ENCODE results near the gene MORC1. TPM values are rescaled to one million over a fixed set of nuclear protein-coding genes. Genes with fewer than 3 reads are reported as not detected.

MORC1 gene
- total RNA-seq, 1 donor = not detected

DNA sequence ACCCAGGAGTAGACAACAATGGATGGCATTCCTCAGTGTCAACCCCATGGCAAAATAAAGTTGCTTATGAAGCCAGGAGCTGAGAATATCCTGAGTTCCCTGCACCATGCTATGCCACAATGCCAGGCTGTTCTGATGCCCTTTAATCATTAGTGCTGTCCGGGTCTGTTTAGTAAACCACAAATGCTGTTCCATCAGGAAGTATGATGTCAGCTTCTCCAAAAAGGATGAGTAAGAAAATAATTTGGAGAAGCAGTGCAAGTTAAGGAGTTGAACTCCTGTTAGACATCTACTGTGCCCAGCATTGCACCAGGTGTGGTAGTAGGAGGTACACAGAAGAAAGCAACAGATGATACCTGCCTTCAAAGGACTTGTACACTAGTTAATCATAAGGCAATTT lies 96.4 kb downstream of the MORC1 start:
- TF ChIP-seq, protein P1, sequence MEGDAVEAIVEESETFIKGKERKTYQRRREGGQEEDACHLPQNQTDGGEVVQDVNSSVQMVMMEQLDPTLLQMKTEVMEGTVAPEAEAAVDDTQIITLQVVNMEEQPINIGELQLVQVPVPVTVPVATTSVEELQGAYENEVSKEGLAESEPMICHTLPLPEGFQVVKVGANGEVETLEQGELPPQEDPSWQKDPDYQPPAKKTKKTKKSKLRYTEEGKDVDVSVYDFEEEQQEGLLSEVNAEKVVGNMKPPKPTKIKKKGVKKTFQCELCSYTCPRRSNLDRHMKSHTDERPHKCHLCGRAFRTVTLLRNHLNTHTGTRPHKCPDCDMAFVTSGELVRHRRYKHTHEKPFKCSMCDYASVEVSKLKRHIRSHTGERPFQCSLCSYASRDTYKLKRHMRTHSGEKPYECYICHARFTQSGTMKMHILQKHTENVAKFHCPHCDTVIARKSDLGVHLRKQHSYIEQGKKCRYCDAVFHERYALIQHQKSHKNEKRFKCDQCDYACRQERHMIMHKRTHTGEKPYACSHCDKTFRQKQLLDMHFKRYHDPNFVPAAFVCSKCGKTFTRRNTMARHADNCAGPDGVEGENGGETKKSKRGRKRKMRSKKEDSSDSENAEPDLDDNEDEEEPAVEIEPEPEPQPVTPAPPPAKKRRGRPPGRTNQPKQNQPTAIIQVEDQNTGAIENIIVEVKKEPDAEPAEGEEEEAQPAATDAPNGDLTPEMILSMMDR (IDR thresholded peaks at IDR 0.05; ENCODE audit: extremely low read depth, low read depth, low read length) = no peak
- H3K27ac ChIP-seq (ENCODE audit: low read depth, low read length) = no peak overlapping the region

GRCh38 chr3:109018828-109019227 lies 99.1 kb downstream of the MORC1 start:
- Histone ChIP-seq H3K27ac (ENCODE audit: low read depth, low read length) (no peak overlapping the region), H2AFZ (ENCODE audit: low read length) (no peak overlapping the region), H3K4me3 (ENCODE audit: insufficient read depth, low read length) (no peak overlapping the region), H3K4me2 (ENCODE audit: insufficient read depth, low read length) (no peak overlapping the region), H3K36me3 (ENCODE audit: insufficient read depth, low read length) (no peaks in the 10 kb centered on the region), H3K79me2 (ENCODE audit: insufficient read depth, low read length) (no peaks in the 10 kb centered on the region), H3K27me3 (ENCODE audit: insufficient read depth, low read length) (no peaks in the 10 kb centered on the region), H3K4me1 (ENCODE audit: insufficient read depth, low read length) (no peaks in the 10 kb centered on the region), H4K20me1 (ENCODE audit: insufficient read depth, low read length) (no peaks in the 10 kb centered on the region), H3K9me3 (ENCODE audit: low read depth, low read length) (no peaks in the 10 kb centered on the region)
- TF ChIP-seq, protein P1 (IDR thresholded peaks at IDR 0.05; ENCODE audit: extremely low read depth, low read depth, low read length) = peak; percentile 10
- DNase-seq (ENCODE audit: insufficient read length, low spot score, missing footprints) = peak; percentile 41

More for the DNA sequence above, 96.4 kb downstream of the MORC1 start:
- Histone ChIP-seq H3K4me1 (ENCODE audit: insufficient read depth, low read length) (no peaks in the 10 kb centered on the region), H3K9me3 (ENCODE audit: low read depth, low read length) (no peaks in the 10 kb centered on the region), H3K79me2 (ENCODE audit: insufficient read depth, low read length) (no peaks in the 10 kb centered on the region), H3K4me3 (ENCODE audit: insufficient read depth, low read length) (no peak overlapping the region), H2AFZ (ENCODE audit: low read length) (no peak overlapping the region), H4K20me1 (ENCODE audit: insufficient read depth, low read length) (no peaks in the 10 kb centered on the region), H3K36me3 (ENCODE audit: insufficient read depth, low read length) (no peaks in the 10 kb centered on the region), H3K4me2 (ENCODE audit: insufficient read depth, low read length) (no peak overlapping the region), H3K27me3 (ENCODE audit: insufficient read depth, low read length) (no peaks in the 10 kb centered on the region)
- DNase-seq (ENCODE audit: insufficient read length, low spot score, missing footprints) = peak; percentile 17

DNA sequence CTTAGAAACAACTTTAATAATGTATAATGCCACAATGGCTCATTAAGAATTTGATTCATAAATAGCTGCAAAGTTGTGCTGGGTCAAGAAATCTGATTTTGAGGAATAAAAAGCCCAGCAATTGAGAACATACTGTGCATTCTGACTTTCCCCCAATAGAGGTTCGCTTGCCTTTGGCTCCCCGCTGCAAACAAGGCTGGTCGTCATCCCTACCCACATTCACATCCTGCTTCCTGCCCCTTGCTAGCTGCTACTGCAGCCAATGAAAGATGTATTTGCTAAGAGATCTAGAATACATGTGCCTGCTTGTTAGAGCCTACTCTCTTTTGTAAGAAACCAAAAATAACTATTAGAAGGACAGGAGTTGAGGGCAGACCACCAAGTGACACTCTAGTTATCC lies 112.5 kb downstream of the MORC1 start:
- Histone ChIP-seq H3K36me3 (ENCODE audit: insufficient read depth, low read length) (no peaks in the 10 kb centered on the region), H3K79me2 (ENCODE audit: insufficient read depth, low read length) (no peaks in the 10 kb centered on the region), H3K4me1 (ENCODE audit: insufficient read depth, low read length) (no peaks in the 10 kb centered on the region), H3K4me2 (ENCODE audit: insufficient read depth, low read length) (no peak overlapping the region), H3K4me3 (ENCODE audit: insufficient read depth, low read length) (no peak overlapping the region), H4K20me1 (ENCODE audit: insufficient read depth, low read length) (no peaks in the 10 kb centered on the region), H3K9me3 (ENCODE audit: low read depth, low read length) (no peaks in the 10 kb centered on the region), H2AFZ (ENCODE audit: low read length) (no peak overlapping the region), H3K27ac (ENCODE audit: low read depth, low read length) (no peak overlapping the region), H3K27me3 (ENCODE audit: insufficient read depth, low read length) (no peaks in the 10 kb centered on the region)
- DNase-seq (ENCODE audit: insufficient read length, low spot score, missing footprints) = no peak
- TF ChIP-seq, protein P1 (IDR thresholded peaks at IDR 0.05; ENCODE audit: extremely low read depth, low read depth, low read length) = no peak

GRCh38 chr3:108998436-108998835 lies 119.5 kb downstream of the MORC1 start:
- Histone ChIP-seq H3K9me3 (ENCODE audit: low read depth, low read length) (no peaks in the 10 kb centered on the region), H3K27ac (ENCODE audit: low read depth, low read length) (no peak overlapping the region), H4K20me1 (ENCODE audit: insufficient read depth, low read length) (no peaks in the 10 kb centered on the region), H3K79me2 (ENCODE audit: insufficient read depth, low read length) (no peaks in the 10 kb centered on the region), H3K4me1 (ENCODE audit: insufficient read depth, low read length) (no peaks in the 10 kb centered on the region), H3K36me3 (ENCODE audit: insufficient read depth, low read length) (no peaks in the 10 kb centered on the region), H3K4me2 (ENCODE audit: insufficient read depth, low read length) (no peak overlapping the region), H2AFZ (ENCODE audit: low read length) (no peak overlapping the region), H3K4me3 (ENCODE audit: insufficient read depth, low read length) (no peak overlapping the region), H3K27me3 (ENCODE audit: insufficient read depth, low read length) (no peaks in the 10 kb centered on the region)
- DNase-seq (ENCODE audit: insufficient read length, low spot score, missing footprints) = no peak
- TF ChIP-seq, protein P1 (IDR thresholded peaks at IDR 0.05; ENCODE audit: extremely low read depth, low read depth, low read length) = no peak

Data from osteoblast (primary cell).